ENCODE data around the gene E2F2.

The E2F2 gene

GRCh38 chr1:23553231-23554126 is 22.4 kb upstream of the E2F2 start:
- Histone ChIP-seq H3K9me3 (ENCODE audit: control insufficient read depth, insufficient read depth, low read depth, low read length) (no peaks in the 10 kb centered on the region), H3K36me3 (ENCODE audit: control insufficient read depth in 2 of 2, insufficient read depth in 1 of 2, low read length in 2 of 2) (peaks cover 0 to 20% of the 10 kb centered on the region in 2 experiments; a peak in 1 of 3 replicates), H3K4me1 (ENCODE audit: control insufficient read depth, insufficient read depth, low read length) (peaks cover 24% of the 10 kb centered on the region), H3K27ac (ENCODE audit: extremely low read depth, low read depth, low read length) (peak overlapping the region; percentile 97; the same call in 1 of the 2 replicates), H3K4me3 (ENCODE audit: low read depth, low read length) (no peak overlapping the region)
- no peak for TF ChIP-seq ZBTB17 (tag by site-specific recombination; IDR thresholded peaks at IDR 0.05)
- no peak for TF ChIP-seq ZNF302 (tag by site-specific recombination; IDR thresholded peaks at IDR 0.05; ENCODE audit: low read depth)
- TF ChIP-seq ZNF521 (tag by site-specific recombination; IDR thresholded peaks at IDR 0.05) = no peak
- no peak for TF ChIP-seq ZNF19 (tag by site-specific recombination; IDR thresholded peaks at IDR 0.05; ENCODE audit: low read depth)
- no peak for TF ChIP-seq ZNF645 (tag by site-specific recombination; IDR thresholded peaks at IDR 0.05)
- no peak for TF ChIP-seq ZNF692 (tag by site-specific recombination; IDR thresholded peaks at IDR 0.05)
- peak; percentile 64; the same call in 1 of the 2 replicates for TF ChIP-seq ZNF341 (tag by site-specific recombination; IDR thresholded peaks at IDR 0.05; ENCODE audit: low read depth)
- no peak for TF ChIP-seq ZNF394 (tag by site-specific recombination; IDR thresholded peaks at IDR 0.05; ENCODE audit: borderline replicate concordance)
- TF ChIP-seq ZNF580 (tag by site-specific recombination; IDR thresholded peaks at IDR 0.05) = peak; percentile 61
- peak; percentile 92 for TF ChIP-seq ZNF768 (tag by site-specific recombination; IDR thresholded peaks at IDR 0.05)
- ChIA-PET POLR2A (interaction anchor here (0.5 to 7.0 kb wide), 7 partner anchors 11 to 279 kb away, joined by 3 to 60 read pairs (median 4); partner anchors contain the start of gene E2F2), CTCF (interaction anchor here (0.6 to 18.2 kb wide), 7 partner anchors 8 to 112 kb away, joined by 4 to 506 read pairs (median 4); no protein-coding TSS in a partner anchor)

GRCh38 chr1:23551849-23552248 is 20.8 kb upstream of the E2F2 start:
- peaks cover 0 to 4% of the 10 kb centered on the region in 2 experiments; a peak in 1 of 3 replicates for H3K36me3 ChIP-seq (ENCODE audit: control insufficient read depth in 2 of 2, insufficient read depth in 1 of 2, low read length in 2 of 2)
- POLR2A ChIA-PET = interaction anchor here (0.5 to 0.6 kb wide), 2 partner anchors 8 to 125 kb away, joined by 4 read pairs; no protein-coding TSS in a partner anchor
- H3K4me3 ChIP-seq (ENCODE audit: low read depth, low read length) = no peak overlapping the region
- CTCF ChIA-PET = interaction anchor here (0.7 to 18.2 kb wide), 4 partner anchors 20 to 106 kb away, joined by 3 to 506 read pairs (median 4); no protein-coding TSS in a partner anchor
- no peaks in the 10 kb centered on the region for H3K9me3 ChIP-seq (ENCODE audit: control insufficient read depth, insufficient read depth, low read depth, low read length)
- no peak overlapping the region for H3K27ac ChIP-seq (ENCODE audit: extremely low read depth, low read depth, low read length)
- TF ChIP-seq FEZF1 (tag by site-specific recombination; IDR thresholded peaks at IDR 0.05) = peak; percentile 68; the same call in 1 of the 2 replicates
- TF ChIP-seq HOXC10 (CRISPR knock-in tag; IDR thresholded peaks at IDR 0.05) = no peak
- peaks cover 20% of the 10 kb centered on the region for H3K4me1 ChIP-seq (ENCODE audit: control insufficient read depth, insufficient read depth, low read length)

- CTCF ChIA-PET = interaction anchor here (0.5 to 18.2 kb wide), 5 partner anchors 86 to 195 kb away, joined by 3 to 506 read pairs (median 4); partner anchors contain the start of gene RPL11
- no peaks in the 10 kb centered on the region for H3K36me3 ChIP-seq (ENCODE audit: control insufficient read depth in 2 of 2, insufficient read depth in 1 of 2, low read length in 2 of 2)
- no peak overlapping the region for H3K4me3 ChIP-seq (ENCODE audit: low read depth, low read length)
- H3K9me3 ChIP-seq (ENCODE audit: control insufficient read depth, insufficient read depth, low read depth, low read length) = no peaks in the 10 kb centered on the region
- no peak overlapping the region for H3K27ac ChIP-seq (ENCODE audit: extremely low read depth, low read depth, low read length)
- H3K4me1 ChIP-seq (ENCODE audit: control insufficient read depth, insufficient read depth, low read length) = no peaks in the 10 kb centered on the region
- no peak for TF ChIP-seq ZNF555 (tag by site-specific recombination; conservative IDR thresholded peaks at IDR 0.05)
- TF ChIP-seq ZFHX2 (tag by site-specific recombination; conservative IDR thresholded peaks at IDR 0.05) = peak; percentile 44
- TF ChIP-seq ZNF202 (tag by site-specific recombination; IDR thresholded peaks at IDR 0.05; ENCODE audit: borderline replicate concordance) = no peak
- TF ChIP-seq ZNF768 (tag by site-specific recombination; IDR thresholded peaks at IDR 0.05) = peak; percentile 66; the same call in 1 of the 2 replicates
- TF ChIP-seq SP2 (tag by site-specific recombination; IDR thresholded peaks at IDR 0.05) = 0 out of 2 replicates have a peak, but pooled peaks have one; percentile 27
- no peak for TF ChIP-seq ZNF114 (tag by site-specific recombination; IDR thresholded peaks at IDR 0.05)
- peak; percentile 22; the same call in 1 of the 2 replicates for TF ChIP-seq ZBTB6 (tag by site-specific recombination; IDR thresholded peaks at IDR 0.05)
- POLR2A ChIA-PET = interaction anchor here (0.6 to 1.8 kb wide), 3 partner anchors 10 to 151 kb away, joined by 3 to 13 read pairs (median 4); partner anchors contain the start of gene ID3
These were observed 17.7 kb upstream of the E2F2 start for GRCh38 chr1:23548704-23549143.
